Rectal smooth muscle tissue (tissue), 1 donor: ENCODE measurements around the gene FREM3.
"Not testable (repeated sequence)": the region's sequence is repeated elsewhere in the genome, so short reads cannot be mapped to it uniquely, and the experiment has no call there.

ENCODE experiments used
- H3K27ac ChIP-seq: one replicate; pipeline ENCODE4 v1.7.0; 2013; ENCODE audit warnings: low read depth, low read length, inconsistent platforms
- H3K27me3 ChIP-seq: one replicate; pipeline ENCODE4 v1.7.0; 2013; ENCODE audit warnings: low read length; ENCODE audit not compliant: control insufficient read depth, insufficient read depth
- H3K36me3 ChIP-seq: one replicate; pipeline ENCODE4 v1.7.0; 2013; ENCODE audit warnings: low read length; ENCODE audit not compliant: control insufficient read depth, insufficient read depth
- H3K4me1 ChIP-seq: one replicate; pipeline ENCODE4 v1.7.0; 2013; ENCODE audit warnings: low read length; ENCODE audit not compliant: control insufficient read depth, insufficient read depth
- H3K4me3 ChIP-seq: one replicate; pipeline ENCODE4 v1.7.0; 2013; ENCODE audit warnings: low read length
- H3K9ac ChIP-seq: one replicate; pipeline ENCODE4 v1.7.0; 2013; ENCODE audit warnings: low read length

The FREM3 gene

GRCh38 chr4:143711543-143712154 is 11.2 kb upstream of the FREM3 start:
- H3K4me1 ChIP-seq = no peaks in the 10 kb centered on the region
- H3K27me3 ChIP-seq = no peaks in the 10 kb centered on the region
- no peak overlapping the region for H3K27ac ChIP-seq
- H3K36me3 ChIP-seq = no peaks in the 10 kb centered on the region
- no peak overlapping the region for H3K9ac ChIP-seq
- H3K4me3 ChIP-seq = no peak overlapping the region

- Histone ChIP-seq H3K36me3 (no peaks in the 10 kb centered on the region), H3K27ac (no peak overlapping the region), H3K9ac (no peak overlapping the region), H3K4me1 (no peaks in the 10 kb centered on the region), H3K4me3 (no peak overlapping the region), H3K27me3 (peaks cover 10% of the 10 kb centered on the region)
Measured at GRCh38 chr4:143701365-143701764, 890 bp upstream of the FREM3 start.

- peaks cover 10% of the 10 kb centered on the region for H3K27me3 ChIP-seq
- H3K9ac ChIP-seq = no peak overlapping the region
- no peaks in the 10 kb centered on the region for H3K4me1 ChIP-seq
- peak overlapping the region; percentile 51 for H3K4me3 ChIP-seq
- H3K36me3 ChIP-seq = no peaks in the 10 kb centered on the region
- no peak overlapping the region for H3K27ac ChIP-seq
Measured at GRCh38 chr4:143700046-143700415, 444 bp downstream of the FREM3 start.

- no peaks in the 10 kb centered on the region for H3K4me1 ChIP-seq
- H3K4me3 ChIP-seq = peak overlapping the region; percentile 51
- peaks cover 10% of the 10 kb centered on the region for H3K27me3 ChIP-seq
- H3K9ac ChIP-seq = no peak overlapping the region
- no peaks in the 10 kb centered on the region for H3K36me3 ChIP-seq
- H3K27ac ChIP-seq = no peak overlapping the region
Measured at GRCh38 chr4:143699331-143700045, 987 bp downstream of the FREM3 start.

- H3K27ac ChIP-seq = no peak overlapping the region
- H3K9ac ChIP-seq = no peak overlapping the region
- H3K4me1 ChIP-seq = no peaks in the 10 kb centered on the region
- H3K4me3 ChIP-seq = no peak overlapping the region
- H3K36me3 ChIP-seq = no peaks in the 10 kb centered on the region
- no peaks in the 10 kb centered on the region for H3K27me3 ChIP-seq
Measured at GRCh38 chr4:143693856-143694255, 6.6 kb downstream of the FREM3 start.

GRCh38 chr4:143692241-143692640 is 8.2 kb downstream of the FREM3 start:
- Histone ChIP-seq H3K4me1 (no peaks in the 10 kb centered on the region), H3K27me3 (no peaks in the 10 kb centered on the region), H3K9ac (no peak overlapping the region), H3K27ac (no peak overlapping the region), H3K36me3 (no peaks in the 10 kb centered on the region), H3K4me3 (no peak overlapping the region)

- Histone ChIP-seq H3K27me3 (no peaks in the 10 kb centered on the region), H3K4me1 (no peaks in the 10 kb centered on the region), H3K4me3 (no peak overlapping the region), H3K27ac (no peak overlapping the region), H3K36me3 (no peaks in the 10 kb centered on the region), H3K9ac (no peak overlapping the region)
Measured at GRCh38 chr4:143679434-143679833, 21.0 kb downstream of the FREM3 start.

GRCh38 chr4:143673629-143674028 is 26.8 kb downstream of the FREM3 start:
- H3K9ac ChIP-seq, H3K27ac ChIP-seq, H3K4me3 ChIP-seq, H3K4me1 ChIP-seq, H3K27me3 ChIP-seq, H3K36me3 ChIP-seq: not testable (repeated sequence)

- Histone ChIP-seq H3K4me3 (no peak overlapping the region), H3K9ac (no peak overlapping the region), H3K36me3 (no peaks in the 10 kb centered on the region), H3K27ac (no peak overlapping the region), H3K4me1 (no peaks in the 10 kb centered on the region), H3K27me3 (no peaks in the 10 kb centered on the region)
Measured at GRCh38 chr4:143668930-143669552, 31.4 kb downstream of the FREM3 start.

- H3K36me3 ChIP-seq = no peaks in the 10 kb centered on the region
- H3K27me3 ChIP-seq = no peaks in the 10 kb centered on the region
- no peak overlapping the region for H3K27ac ChIP-seq
- H3K4me1 ChIP-seq = no peaks in the 10 kb centered on the region
- no peak overlapping the region for H3K4me3 ChIP-seq
- H3K9ac ChIP-seq = no peak overlapping the region
Measured at GRCh38 chr4:143667461-143667860, 33.0 kb downstream of the FREM3 start.

GRCh38 chr4:143658336-143658735 is 42.1 kb downstream of the FREM3 start:
- no peak overlapping the region for H3K4me3 ChIP-seq
- H3K36me3 ChIP-seq = no peaks in the 10 kb centered on the region
- H3K27me3 ChIP-seq = no peaks in the 10 kb centered on the region
- H3K4me1 ChIP-seq = no peaks in the 10 kb centered on the region
- no peak overlapping the region for H3K9ac ChIP-seq
- H3K27ac ChIP-seq = no peak overlapping the region

- H3K27ac ChIP-seq = no peak overlapping the region
- H3K36me3 ChIP-seq = no peaks in the 10 kb centered on the region
- H3K4me1 ChIP-seq = no peaks in the 10 kb centered on the region
- H3K27me3 ChIP-seq = no peaks in the 10 kb centered on the region
- H3K4me3 ChIP-seq = no peak overlapping the region
- no peak overlapping the region for H3K9ac ChIP-seq
Measured at GRCh38 chr4:143654571-143654970, 45.9 kb downstream of the FREM3 start.

GRCh38 chr4:143653031-143653430 is 47.4 kb downstream of the FREM3 start:
- Histone ChIP-seq H3K36me3 (no peaks in the 10 kb centered on the region), H3K9ac (no peak overlapping the region), H3K4me3 (no peak overlapping the region), H3K4me1 (no peaks in the 10 kb centered on the region), H3K27ac (no peak overlapping the region), H3K27me3 (no peaks in the 10 kb centered on the region)
